HepG2 (cell line): ENCODE data around the gene ACOX3. TPM values are rescaled to one million over a fixed set of nuclear protein-coding genes. Genes with fewer than 3 reads are reported as not detected.

ENCODE experiments used
- ARID2 ChIP-seq: sonication (generic); formaldehyde crosslinking; IDR thresholded peaks from 2 replicates; pipeline ENCODE4 v1.8.1; 2022; ENCODE audit warnings: mild to moderate bottlenecking, missing genetic modification reagents, borderline replicate concordance
- BCL6 ChIP-seq: IDR thresholded peaks from 2 replicates; pipeline ENCODE4 v1.6.1; 2016; ENCODE audit warnings: missing genetic modification reagents, missing compliant biosample characterization
- CREM ChIP-seq, 2 experiments: sonication (generic) in 1 of 2; formaldehyde crosslinking in 1 of 2; IDR thresholded peaks; 2 replicates each; pipeline versions ENCODE4 v1.4.0 to v1.6.1; 2016 to 2020; ENCODE audit warnings: antibody characterized with exemption in 1 of 2, mild to moderate bottlenecking in 1 of 2, missing genetic modification reagents in 1 of 2
- DMTF1 ChIP-seq: sonication (generic); formaldehyde crosslinking; IDR thresholded peaks from 2 replicates; pipeline ENCODE4 v1.4.0; 2020; ENCODE audit warnings: mild to moderate bottlenecking, missing genetic modification reagents
- ETS1 ChIP-seq: sonication (generic); formaldehyde crosslinking; IDR thresholded peaks from 2 replicates; pipeline ENCODE4 v1.4.0; 2020; ENCODE audit warnings: missing genetic modification reagents
- FLYWCH1 ChIP-seq: sonication (generic); formaldehyde crosslinking; IDR thresholded peaks from 2 replicates; pipeline ENCODE4 v1.8.1; 2023; ENCODE audit warnings: mild to moderate bottlenecking, missing genetic modification reagents
- GTF3A ChIP-seq: sonication (generic); formaldehyde crosslinking; conservative IDR thresholded peaks from 2 replicates; pipeline ENCODE4 v1.4.0; 2020; ENCODE audit warnings: mild to moderate bottlenecking, missing genetic modification reagents
- HNRNPH1 ChIP-seq: fragments of 200-400 bp; formaldehyde crosslinking; optimal IDR thresholded peaks from 2 replicates; pipeline ENCODE3; 2017; ENCODE audit warnings: mild to moderate bottlenecking, low read depth, low read length
- ISL2 ChIP-seq: sonication (generic); formaldehyde crosslinking; IDR thresholded peaks from 2 replicates; pipeline ENCODE4 v1.5.0; 2020; ENCODE audit warnings: missing genetic modification reagents
- MAFF ChIP-seq: IDR thresholded peaks from 2 replicates; pipeline ENCODE4 v1.6.1; 2011; ENCODE audit warnings: low read depth, low read length, improper control_type of control experiment
- NFIB ChIP-seq: sonication (generic); formaldehyde crosslinking; IDR thresholded peaks from 2 replicates; pipeline ENCODE4 v1.9.0; 2021; ENCODE audit warnings: missing genetic modification reagents, mild to moderate bottlenecking, borderline replicate concordance
- ZBTB3 ChIP-seq: sonication (generic); formaldehyde crosslinking; IDR thresholded peaks from 2 replicates; pipeline ENCODE4 v1.4.0; 2020; ENCODE audit warnings: low read depth, mild to moderate bottlenecking, moderate library complexity, missing genetic modification reagents, borderline replicate concordance
- ZBTB39 ChIP-seq: sonication (generic); formaldehyde crosslinking; IDR thresholded peaks from 2 replicates; pipeline ENCODE4 v1.5.0; 2020; ENCODE audit warnings: missing genetic modification reagents
- ZBTB7A ChIP-seq: sonication (generic); formaldehyde crosslinking; IDR thresholded peaks from 2 replicates; pipeline ENCODE4 v1.8.0; 2022; ENCODE audit warnings: mild to moderate bottlenecking, missing genetic modification reagents
- ZIK1 ChIP-seq: sonication (generic); formaldehyde crosslinking; IDR thresholded peaks from 2 replicates; pipeline ENCODE4 v1.5.0; 2020; ENCODE audit warnings: mild to moderate bottlenecking, low read depth, missing genetic modification reagents, borderline replicate concordance
- ZNF329 ChIP-seq: sonication (generic); formaldehyde crosslinking; IDR thresholded peaks from 2 replicates; pipeline ENCODE4 v1.9.0; 2021; ENCODE audit warnings: low read depth, mild to moderate bottlenecking, missing genetic modification reagents
- ZNF563 ChIP-seq: sonication (generic); formaldehyde crosslinking; IDR thresholded peaks from 2 replicates; pipeline ENCODE4 v1.8.0; 2022; ENCODE audit warnings: mild to moderate bottlenecking, moderate library complexity, missing genetic modification reagents
- ZNF580 ChIP-seq: IDR thresholded peaks from 2 replicates; pipeline ENCODE4 v1.6.1; 2016; ENCODE audit warnings: low read depth, borderline replicate concordance
- ZNF709 ChIP-seq: sonication (generic); formaldehyde crosslinking; IDR thresholded peaks from 2 replicates; pipeline ENCODE4 v1.5.0; 2020; ENCODE audit warnings: mild to moderate bottlenecking, missing genetic modification reagents
- polyA plus RNA-seq, 8 experiments: library from polyadenylated mRNA; depleted of rRNA in 3 of 8; stranded (reverse) in 7 of 8; unstranded in 1 of 8; fragments of >200 nt; fragmentation: Illumina TruSeq in 4 of 8; extraction: Trizol in 4 of 8; gene quantifications; 2 replicates each; pipeline versions ENCODE4 v1.2.1 to v1.2.3, GENCODE V29; 2011 to 2016; ENCODE audit warnings: low read depth in 4 of 8, missing spikeins in 1 of 8, mixed read lengths in 1 of 8; ENCODE audit not compliant: insufficient read depth in 1 of 8
- total RNA-seq, 5 experiments: library from RNA; depleted of rRNA; stranded (reverse); fragments of >200 nt; fragmentation: Illumina TruSeq; extraction: Trizol; gene quantifications; 2 replicates each; pipeline ENCODE4 v1.2.3, GENCODE V29; 2016; ENCODE audit warnings: low read depth in 1 of 5

Gene ACOX3
- total and polyA plus RNA-seq, 2 of the 13 experiments (the other 11 are each of a cell fraction or from before 2014, with no cell fraction given): 4.2 to 17.8 TPM

- TF ChIP-seq GTF3A (CRISPR knock-in tag) (no peak), ZNF563 (CRISPR knock-in tag) (no peak), ZIK1 (CRISPR knock-in tag) (no peak), ISL2 (peak; percentile 48; the same call in 1 of the 2 replicates), ZBTB7A (no peak), ZNF580 (CRISPR knock-in tag) (peak; percentile 88; the same call in 1 of the 2 replicates), FLYWCH1 (CRISPR knock-in tag) (no peak), BCL6 (peak; percentile 31; the same call in 1 of the 2 replicates), DMTF1 (CRISPR knock-in tag) (0 out of 2 replicates have a peak, but pooled peaks have one; percentile 43), HNRNPH1 (no peak), ZNF329 (CRISPR knock-in tag) (no peak), NFIB (no peak), MAFF (no peak), ZBTB3 (CRISPR knock-in tag) (peak; percentile 35; the same call in 1 of the 2 replicates), ZBTB39 (no peak), ZNF709 (CRISPR knock-in tag) (no peak; the same call in 1 of the 2 replicates), ARID2 (CRISPR knock-in tag) (no peak), ETS1 (CRISPR knock-in tag) (0 out of 2 replicates have a peak, but pooled peaks have one; percentile 39), CREM (IDR thresholded peaks at IDR 0.05) (peak; percentile 100), CREM (CRISPR knock-in tag; IDR thresholded peaks at IDR 0.05) (peak; percentile 99)
Measured at GRCh38 chr4:8440492-8441311, at the start of gene ACOX3, which contains the start of gene TRMT44 (continued).
